GM23248 (cell line): ENCODE data around the gene DDAH1.

Experiments
- EZH2 ChIP-seq: fragments of 200-600 bp; sonication (generic); IDR thresholded peaks from 2 replicates; pipeline ENCODE4 v1.6.1; 2018; ENCODE audit warnings: antibody characterized with exemption, mild to moderate bottlenecking; ENCODE audit not compliant: insufficient read depth, poor library complexity, severe bottlenecking
- EZH2phosphoT487 ChIP-seq: fragments of 200-600 bp; sonication (generic); IDR thresholded peaks from 2 replicates; pipeline ENCODE4 v1.6.1; 2018; ENCODE audit warnings: antibody characterized with exemption, moderate library complexity, mild to moderate bottlenecking, low read depth; ENCODE audit not compliant: insufficient read depth

DNA sequence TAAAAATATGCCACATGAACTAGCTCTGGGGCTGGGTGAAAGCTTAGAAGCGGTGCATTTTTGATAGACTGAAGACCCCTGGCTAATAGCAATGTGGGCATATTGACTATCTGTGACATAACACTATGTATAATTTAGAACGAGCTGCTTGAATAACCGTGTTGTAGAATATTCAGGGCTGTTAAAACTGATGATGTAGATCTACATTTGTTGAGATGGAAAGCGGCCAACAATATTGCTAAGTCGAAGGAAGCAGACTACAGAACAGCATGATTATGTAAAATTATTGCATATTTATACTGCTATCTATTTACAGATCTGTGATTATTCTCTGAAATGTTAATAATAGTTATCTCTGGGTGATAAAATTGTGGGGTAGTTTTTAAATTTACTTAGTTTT, 147.4 kb downstream of the DDAH1 start:
- TF ChIP-seq EZH2phosphoT487 (no peak), EZH2 (no peak)
